HAP-1 (cell line): ENCODE results near the gene NKPD1.

Experiments used
- DNase-seq, 2 experiments: peaks; one replicate each; pipeline ENCODE4 v3.0.0-alpha.2; 2016 to 2020; ENCODE audit warnings: low spot score in 2 of 2
- H3K27me3 ChIP-seq: fragments of 250-450 bp; sonication (Bioruptor Pico); 2 replicates; pipeline ENCODE4 v1.5.1; 2020; ENCODE audit warnings: low read depth, mild to moderate bottlenecking, moderate library complexity
- H3K36me3 ChIP-seq: fragments of 250-450 bp; sonication (Bioruptor Pico); replicated peaks from 2 replicates; pipeline ENCODE4 v1.5.1; 2020; ENCODE audit warnings: mild to moderate bottlenecking
- H3K4me1 ChIP-seq: fragments of 250-450 bp; sonication (Bioruptor Pico); 2 replicates; pipeline ENCODE4 v1.5.1; 2020; ENCODE audit warnings: mild to moderate bottlenecking
- H3K4me3 ChIP-seq: fragments of 250-450 bp; sonication (Bioruptor Pico); 2 replicates; pipeline ENCODE4 v1.5.1; 2020; ENCODE audit warnings: mild to moderate bottlenecking, moderate library complexity
- H3K9me3 ChIP-seq: fragments of 250-450 bp; sonication (Bioruptor Pico); 2 replicates; pipeline ENCODE4 v1.5.1; 2020; ENCODE audit warnings: mild to moderate bottlenecking, moderate library complexity
- in situ Hi-C: fragments of 300-500 bp; cut with MboI; formaldehyde crosslinking; loops from 3 replicates; pipeline ENCODE4 v1.14.3; 2020; ENCODE audit warnings: low sequenced_read_pairs, inconsistent platforms, mixed read lengths

NKPD1 gene

DNA sequence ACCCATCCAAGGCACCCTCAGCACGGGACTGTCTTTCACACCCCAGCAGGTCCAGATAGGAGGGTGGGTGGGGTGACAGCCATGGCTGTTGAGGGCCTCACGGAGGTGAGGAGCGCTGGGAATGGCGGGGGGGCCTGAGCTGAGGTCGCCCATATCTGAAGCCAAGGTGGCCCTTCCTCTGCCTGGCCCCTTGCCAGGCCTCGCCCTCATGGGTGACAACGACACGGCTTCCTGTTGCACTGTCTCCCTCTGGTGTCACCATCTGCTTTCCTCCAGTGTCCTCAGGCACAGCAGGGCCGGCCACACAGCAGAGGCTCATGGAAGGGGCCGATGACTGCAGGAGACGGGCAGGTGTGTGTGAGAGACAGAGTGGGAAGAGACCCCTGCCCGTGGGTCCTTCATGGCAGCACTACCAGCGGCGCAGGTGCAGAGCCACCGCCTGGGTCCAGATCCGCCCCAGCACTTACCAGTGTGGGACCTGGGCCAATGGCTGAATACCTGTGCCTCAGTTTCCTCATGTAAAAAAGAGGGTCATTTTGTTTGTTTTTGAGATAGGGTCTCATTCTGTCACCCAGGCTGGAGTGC is 8.1 kb upstream of the NKPD1 start:
- Histone ChIP-seq H3K36me3 (no peaks in the 10 kb centered on the region), H3K4me1 (peaks cover 5% of the 10 kb centered on the region; the same call in 1 of the 2 replicates), H3K27me3 (no peaks in the 10 kb centered on the region), H3K4me3 (no peak overlapping the region), H3K9me3 (no peaks in the 10 kb centered on the region)
- in situ Hi-C loops: no loop called here
- no peak for DNase-seq

DNA sequence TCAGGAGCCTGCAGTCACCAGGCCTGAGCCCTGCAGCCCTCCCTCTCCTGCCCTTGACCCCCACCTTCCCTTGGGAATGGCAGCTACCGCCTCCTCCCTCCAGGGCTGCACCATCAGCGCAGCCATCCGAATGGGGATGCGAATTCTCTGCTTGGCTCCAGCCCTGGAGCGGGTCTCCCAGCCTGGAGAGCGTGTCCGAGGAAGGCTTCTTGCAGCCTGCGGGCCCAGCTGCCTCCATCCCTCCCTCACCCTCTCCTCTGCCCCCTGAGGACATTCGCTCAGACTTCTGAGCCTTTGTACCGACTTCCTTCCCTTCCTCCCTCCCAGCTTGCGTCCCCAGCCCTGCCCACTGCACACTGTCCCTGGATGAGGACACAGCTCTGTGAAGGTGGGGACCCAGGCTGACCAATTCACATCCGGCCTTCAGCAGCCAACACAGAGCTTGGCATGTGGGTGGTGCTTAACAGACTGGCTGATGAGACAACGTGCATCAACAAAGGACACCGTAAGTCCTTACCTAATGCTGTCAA is 6.0 kb upstream of the NKPD1 start:
- no peak for DNase-seq
- peaks cover 5% of the 10 kb centered on the region; the same call in 1 of the 2 replicates for H3K4me1 ChIP-seq
- in situ Hi-C loops: no loop called here
- H3K4me3 ChIP-seq: no peak overlapping the region
- H3K9me3 ChIP-seq: no peaks in the 10 kb centered on the region
- H3K27me3 ChIP-seq: no peaks in the 10 kb centered on the region
- no peaks in the 10 kb centered on the region for H3K36me3 ChIP-seq

DNA sequence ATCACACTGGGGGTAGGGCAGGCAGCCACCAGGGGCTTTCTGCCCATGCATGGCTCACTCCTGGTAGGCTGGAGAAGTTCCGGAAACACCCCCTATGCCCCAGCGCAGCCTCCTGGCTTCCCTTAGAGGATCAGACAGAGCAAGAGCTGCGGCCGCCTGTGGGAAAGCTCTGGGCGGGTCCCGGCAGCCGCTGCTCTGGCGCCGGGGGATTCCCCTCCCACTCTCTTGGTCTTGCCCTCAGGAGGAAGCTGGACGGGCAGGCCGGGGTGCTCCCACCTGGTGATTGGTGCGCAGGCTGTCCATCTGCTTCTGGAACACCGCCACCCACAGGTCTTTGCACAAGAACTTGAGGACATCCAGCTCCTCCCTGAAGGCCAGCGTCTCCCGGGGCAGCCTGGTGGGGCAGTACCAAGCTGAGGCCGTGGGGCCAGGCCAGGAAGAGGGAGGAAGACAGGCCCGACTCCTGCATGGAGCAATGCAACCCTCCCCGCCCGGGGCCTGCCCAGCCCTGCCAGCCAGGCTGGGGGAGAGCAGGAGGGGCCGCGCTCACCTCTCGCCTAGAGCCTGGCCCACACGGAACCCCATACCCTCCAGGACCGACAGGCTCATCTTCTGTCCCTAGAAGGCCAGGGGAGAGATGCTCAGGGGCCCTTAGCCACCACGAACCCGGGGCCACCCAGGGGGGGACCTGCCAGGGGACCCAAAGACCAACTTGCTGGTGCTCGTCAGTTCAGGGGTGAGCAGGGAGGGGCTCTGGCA is 4.0 kb upstream of the NKPD1 start:
- Histone ChIP-seq H3K27me3 (no peaks in the 10 kb centered on the region), H3K4me3 (no peak overlapping the region), H3K36me3 (no peaks in the 10 kb centered on the region), H3K4me1 (peaks cover 3% of the 10 kb centered on the region; the same call in 1 of the 2 replicates), H3K9me3 (no peaks in the 10 kb centered on the region)
- DNase-seq: peak in 1 of 2 experiments; percentile 75
- in situ Hi-C loops: no loop called here

DNA sequence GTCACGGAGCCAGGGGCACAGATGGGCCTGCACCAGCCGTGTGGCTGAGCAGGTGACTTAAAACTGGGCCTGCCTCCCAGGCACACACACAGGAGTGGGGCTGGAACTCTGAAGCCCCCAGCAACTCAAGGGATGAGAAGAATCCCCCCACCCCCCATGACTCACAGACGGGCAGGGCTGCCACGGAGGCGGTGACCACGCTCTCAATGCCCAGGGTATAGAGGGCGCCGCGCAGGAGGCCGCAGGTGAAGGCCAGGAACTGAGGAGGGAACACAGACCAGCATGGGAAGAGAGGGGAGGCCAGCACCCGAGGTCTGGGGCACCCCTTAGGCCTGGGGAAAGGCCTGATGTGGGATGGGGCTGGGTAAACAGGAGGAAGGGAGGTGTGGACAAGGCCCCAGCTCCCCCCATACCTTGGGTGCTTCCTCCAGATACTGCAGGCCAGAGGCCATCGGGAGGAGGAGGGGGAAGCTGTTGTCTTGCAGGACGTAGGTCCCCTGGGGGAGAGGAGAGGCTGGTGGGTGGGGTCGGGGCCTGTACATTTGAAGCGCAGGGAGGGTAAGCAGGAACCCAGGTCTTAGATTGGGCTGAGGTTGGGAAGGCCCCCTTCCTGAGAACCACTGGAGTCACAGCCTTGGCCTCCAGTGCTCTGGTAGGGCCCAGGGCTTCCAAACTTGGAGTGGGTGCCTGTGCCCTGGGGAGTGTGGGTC is 3.1 kb upstream of the NKPD1 start:
- in situ Hi-C loops: no loop called here
- H3K4me1 ChIP-seq: peaks cover 3% of the 10 kb centered on the region; the same call in 1 of the 2 replicates
- no peaks in the 10 kb centered on the region for H3K36me3 ChIP-seq
- H3K9me3 ChIP-seq: no peaks in the 10 kb centered on the region
- no peak for DNase-seq
- no peaks in the 10 kb centered on the region for H3K27me3 ChIP-seq
- H3K4me3 ChIP-seq: no peak overlapping the region

DNA sequence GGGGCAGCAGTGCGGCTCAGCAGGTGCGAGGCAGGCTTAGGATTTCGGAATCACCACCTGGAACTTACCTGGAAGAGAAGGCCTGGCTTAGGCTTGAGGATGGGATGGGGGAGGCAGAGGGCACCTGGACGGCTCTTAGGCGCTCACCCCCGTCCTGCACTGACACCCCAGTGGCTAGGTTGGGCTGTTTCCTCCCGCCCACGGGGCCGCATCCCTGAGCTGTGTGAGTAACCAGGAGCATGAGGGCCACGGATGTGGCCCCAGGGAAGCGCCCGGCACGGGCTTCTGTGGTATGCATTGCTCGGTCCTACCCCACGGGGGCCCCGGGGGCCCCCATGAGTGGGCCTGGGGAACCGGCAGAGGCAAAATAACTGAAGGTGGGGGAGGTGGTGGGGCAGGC is 2.4 kb upstream of the NKPD1 start:
- Histone ChIP-seq H3K36me3 (no peaks in the 10 kb centered on the region), H3K9me3 (no peaks in the 10 kb centered on the region), H3K4me1 (peaks cover 3% of the 10 kb centered on the region; the same call in 1 of the 2 replicates), H3K4me3 (no peak overlapping the region), H3K27me3 (no peaks in the 10 kb centered on the region)
- in situ Hi-C loops: no loop called here
- no peak for DNase-seq

DNA sequence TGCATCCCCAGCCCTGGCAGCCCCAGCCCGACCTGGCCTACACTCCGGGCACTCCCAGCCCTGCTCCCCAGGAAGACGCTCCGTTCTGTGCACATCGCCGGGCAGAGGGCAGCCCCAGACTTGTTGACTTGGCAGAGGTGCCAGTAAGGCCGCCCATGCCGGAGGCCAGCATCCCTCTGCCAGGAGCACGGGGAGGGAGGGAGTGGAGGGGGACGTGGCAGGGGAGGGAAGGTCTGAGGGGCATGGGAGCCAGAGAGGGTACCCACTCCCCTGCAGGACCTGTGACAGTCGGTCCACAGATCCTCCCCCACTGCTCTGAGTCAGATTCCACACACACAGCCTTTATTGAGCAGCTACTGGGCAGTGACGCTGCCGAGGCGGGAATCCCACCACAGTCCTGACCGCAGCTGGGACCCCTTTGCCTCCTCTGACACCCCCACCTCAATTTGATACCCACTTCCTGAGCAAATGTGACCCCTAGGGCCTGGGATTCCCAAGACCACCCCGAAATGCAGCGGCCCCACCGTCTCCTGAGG is 1.9 kb upstream of the NKPD1 start:
- H3K9me3 ChIP-seq: no peaks in the 10 kb centered on the region
- in situ Hi-C loops: no loop called here
- no peaks in the 10 kb centered on the region for H3K27me3 ChIP-seq
- H3K36me3 ChIP-seq: no peaks in the 10 kb centered on the region
- H3K4me1 ChIP-seq: peaks cover 3% of the 10 kb centered on the region; the same call in 1 of the 2 replicates
- no peak for DNase-seq
- H3K4me3 ChIP-seq: no peak overlapping the region

DNA sequence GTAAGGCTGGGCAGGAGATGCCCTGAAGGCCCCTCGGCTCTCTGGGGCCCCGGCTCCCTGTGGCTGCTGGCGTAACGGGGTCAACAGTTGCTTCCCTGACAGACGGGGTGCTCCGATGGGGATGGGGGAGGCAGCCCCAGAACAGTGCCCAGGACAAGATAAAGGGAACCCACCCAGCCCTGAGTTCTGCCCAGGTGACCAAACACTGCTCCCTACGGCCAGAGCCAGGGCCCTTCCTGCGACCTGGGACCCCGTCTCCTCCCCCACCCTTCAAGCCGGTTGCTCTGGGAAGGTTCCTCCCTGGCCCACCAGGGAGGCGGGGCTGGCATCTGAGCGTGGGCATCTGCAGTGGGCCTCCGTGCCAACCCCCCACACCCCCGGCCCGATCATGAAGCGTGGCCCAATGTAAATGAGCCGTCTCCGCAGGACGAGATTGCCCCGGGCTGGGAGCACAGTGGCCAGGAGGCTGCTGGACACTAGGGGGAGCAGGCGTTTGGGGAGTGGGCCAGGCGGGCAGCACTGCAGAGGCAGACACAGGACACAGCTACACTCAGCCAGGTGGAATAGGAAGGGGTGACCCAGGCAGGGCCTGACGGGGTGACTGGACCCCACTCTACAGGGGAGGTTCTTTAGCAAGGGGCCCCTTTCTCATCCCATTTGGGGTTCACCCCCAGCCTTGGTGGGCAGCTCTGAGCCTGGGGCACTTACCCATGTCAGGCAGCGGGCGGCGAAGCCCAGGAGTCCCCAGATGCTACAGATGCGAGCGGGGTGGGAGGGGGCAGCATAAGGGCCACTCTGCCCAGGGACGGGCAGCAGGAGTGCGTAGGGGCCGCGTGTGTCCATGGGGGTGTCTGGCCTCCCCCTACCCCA is 1.2 kb upstream of the NKPD1 start:
- H3K4me3 ChIP-seq: no peak overlapping the region
- in situ Hi-C loops: no loop called here
- peaks cover 3% of the 10 kb centered on the region; the same call in 1 of the 2 replicates for H3K4me1 ChIP-seq
- H3K9me3 ChIP-seq: no peaks in the 10 kb centered on the region
- H3K27me3 ChIP-seq: no peaks in the 10 kb centered on the region
- no peaks in the 10 kb centered on the region for H3K36me3 ChIP-seq
- peak in 1 of 2 experiments; percentile 68 for DNase-seq

DNA sequence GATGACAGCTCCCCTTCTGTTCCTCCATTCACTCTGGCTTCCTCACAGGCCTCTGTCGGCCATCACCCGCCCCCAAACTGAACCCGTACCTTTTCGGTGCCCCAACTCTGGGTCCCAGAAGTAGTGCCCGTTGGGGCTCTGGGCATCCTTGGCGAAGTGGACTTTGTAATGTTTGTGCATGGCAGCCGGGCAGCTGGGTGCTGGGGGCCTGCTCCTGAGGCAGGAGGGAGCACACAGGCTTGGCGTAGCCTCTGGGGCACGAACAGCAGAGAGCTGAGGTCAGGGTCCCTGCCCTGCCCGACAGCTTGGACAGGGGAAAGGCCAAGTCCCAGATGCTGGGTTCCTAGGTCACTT is 834 bp downstream of the NKPD1 start:
- Histone ChIP-seq H3K36me3 (no peaks in the 10 kb centered on the region), H3K4me3 (no peak overlapping the region), H3K27me3 (no peaks in the 10 kb centered on the region), H3K4me1 (peaks cover 3% of the 10 kb centered on the region; the same call in 1 of the 2 replicates), H3K9me3 (no peaks in the 10 kb centered on the region)
- DNase-seq: no peak
- in situ Hi-C loops: no loop called here

DNA sequence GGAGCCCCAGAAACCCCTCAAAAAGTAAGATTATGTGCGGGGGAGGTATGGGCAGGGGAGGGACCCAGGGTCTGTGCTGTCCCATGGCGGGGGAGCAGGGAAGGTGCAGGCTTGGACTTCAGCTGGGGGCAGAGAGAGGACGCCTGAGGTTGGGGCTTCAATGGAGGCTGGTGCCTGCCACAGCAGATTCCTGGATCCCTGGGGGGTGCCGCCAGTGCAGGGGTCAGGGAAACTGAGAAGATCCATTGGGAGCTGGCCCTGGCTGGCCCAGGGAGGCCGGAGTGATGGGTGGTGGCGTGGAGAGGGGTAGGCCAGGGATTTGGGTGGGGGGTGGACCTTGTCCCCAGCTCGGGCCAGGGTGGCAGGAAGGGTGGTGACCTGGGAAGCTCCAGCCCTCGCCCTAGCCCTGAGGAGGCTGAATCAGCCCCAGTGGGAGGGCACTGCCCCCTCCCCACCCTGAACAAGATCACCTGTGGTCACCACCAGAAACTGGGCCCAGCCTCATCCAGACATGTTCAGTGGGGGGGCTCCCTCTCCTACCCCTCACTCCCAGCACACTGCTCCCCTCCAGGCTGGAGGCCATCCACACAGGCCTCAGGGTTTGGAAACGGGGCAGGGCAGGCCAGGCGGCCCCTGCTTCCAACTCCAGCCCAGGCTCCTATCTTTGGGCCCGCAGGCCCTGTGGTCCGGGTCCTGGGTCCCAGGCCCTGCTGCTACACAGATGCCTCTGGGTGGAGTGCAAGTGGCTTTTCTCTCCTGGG is 1.4 kb downstream of the NKPD1 start:
- Histone ChIP-seq H3K36me3 (no peaks in the 10 kb centered on the region), H3K4me1 (peaks cover 1% of the 10 kb centered on the region; the same call in 1 of the 2 replicates), H3K27me3 (no peaks in the 10 kb centered on the region), H3K4me3 (no peak overlapping the region), H3K9me3 (no peaks in the 10 kb centered on the region)
- in situ Hi-C loops: no loop called here
- no peak for DNase-seq

DNA sequence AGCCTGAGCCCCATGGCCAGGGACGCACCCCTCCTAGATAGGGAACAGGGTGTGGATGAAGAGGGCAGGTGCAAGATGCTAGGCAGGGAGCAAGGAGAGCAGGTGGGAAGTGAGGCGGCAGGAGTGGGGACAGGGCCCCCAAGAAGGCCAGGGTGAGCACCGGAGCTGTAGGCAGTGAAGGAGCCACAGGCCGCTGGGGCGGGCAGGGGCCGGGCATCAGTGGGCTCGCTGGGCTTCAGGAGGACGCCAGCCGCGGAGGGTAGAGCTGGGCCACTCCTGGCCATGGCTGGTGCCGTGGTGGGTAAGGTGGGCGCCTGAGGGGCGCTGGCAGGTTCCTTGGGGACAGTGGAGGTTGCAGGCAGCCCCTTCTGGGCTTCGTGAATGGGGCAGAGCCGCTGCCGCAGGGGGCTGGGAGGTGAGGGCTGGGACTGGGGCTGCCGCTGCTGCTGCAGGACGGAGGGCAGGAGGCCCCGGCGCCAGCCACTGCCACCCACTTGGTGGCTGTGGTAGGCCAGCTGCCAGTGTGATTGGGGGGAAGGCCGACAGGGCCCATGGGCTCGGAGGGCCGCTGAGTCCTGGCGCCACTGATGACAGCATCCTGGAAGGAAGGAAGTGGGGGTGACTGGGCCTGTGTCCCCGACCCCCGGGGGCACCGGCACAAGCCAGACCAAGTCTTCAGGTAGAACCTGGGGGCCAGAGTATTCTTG is 2.1 kb downstream of the NKPD1 start:
- no peaks in the 10 kb centered on the region for H3K27me3 ChIP-seq
- H3K4me3 ChIP-seq: no peak overlapping the region
- H3K4me1 ChIP-seq: peaks cover under 1% of the 10 kb centered on the region; the same call in 1 of the 2 replicates
- in situ Hi-C loops: no loop called here
- H3K36me3 ChIP-seq: no peaks in the 10 kb centered on the region
- H3K9me3 ChIP-seq: no peaks in the 10 kb centered on the region
- no peak for DNase-seq

DNA sequence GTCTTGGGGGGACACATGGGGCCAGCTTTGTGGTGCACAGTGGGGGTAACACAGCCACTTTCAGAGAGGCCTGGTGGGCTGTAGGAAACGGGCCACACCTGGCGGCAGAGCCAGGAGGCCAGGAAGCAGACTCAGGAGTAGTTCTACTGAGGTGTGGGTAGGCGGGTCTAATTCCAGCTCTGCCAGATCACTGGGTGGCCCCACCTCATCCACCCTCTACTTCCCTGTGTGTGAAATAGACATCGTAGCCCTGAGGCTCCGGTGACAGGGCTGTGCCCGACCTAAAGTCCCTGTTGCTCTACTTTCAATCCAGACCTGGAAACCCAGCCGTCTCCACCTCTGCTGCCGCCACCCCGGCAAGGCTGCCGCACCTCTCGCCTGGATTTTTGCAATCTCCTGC is 4.0 kb downstream of the NKPD1 start:
- no peak for DNase-seq
- no peaks in the 10 kb centered on the region for H3K27me3 ChIP-seq
- in situ Hi-C loops: no loop called here
- peaks cover 4% of the 10 kb centered on the region; the same call in 1 of the 2 replicates for H3K4me1 ChIP-seq
- no peak overlapping the region for H3K4me3 ChIP-seq
- H3K9me3 ChIP-seq: no peaks in the 10 kb centered on the region
- H3K36me3 ChIP-seq: no peaks in the 10 kb centered on the region

DNA sequence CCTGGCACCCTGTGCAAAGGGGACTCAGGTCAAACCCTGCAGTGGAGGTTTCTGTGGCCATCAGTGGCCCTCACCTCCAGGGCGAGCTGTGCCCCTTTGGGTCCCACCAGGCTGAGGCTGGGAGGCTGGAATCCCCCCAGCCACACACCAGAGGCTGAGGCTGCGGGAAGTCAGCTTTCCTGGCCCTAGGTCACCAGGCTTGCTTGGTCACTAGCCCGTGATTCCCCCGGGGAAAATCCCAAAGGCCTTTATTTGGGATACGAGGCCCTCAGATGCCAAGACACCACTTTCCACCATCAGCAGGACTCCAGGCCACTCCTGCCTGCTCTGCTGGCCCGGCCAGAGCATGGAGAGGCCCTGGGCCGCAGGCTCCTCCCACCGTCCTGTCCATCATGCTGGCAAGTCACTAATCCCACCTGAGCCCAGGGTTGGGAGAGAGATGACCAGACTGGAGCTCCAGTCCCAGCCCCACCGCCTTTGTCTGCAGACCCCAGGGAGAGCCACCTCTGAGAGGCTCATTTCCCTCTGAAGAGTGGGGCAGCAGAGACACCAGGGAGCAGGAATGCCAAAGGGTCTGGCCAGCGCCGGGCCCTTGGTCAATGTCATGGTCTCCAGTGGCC is 4.7 kb downstream of the NKPD1 start:
- H3K9me3 ChIP-seq: no peaks in the 10 kb centered on the region
- in situ Hi-C loops: no loop called here
- H3K27me3 ChIP-seq: no peaks in the 10 kb centered on the region
- no peaks in the 10 kb centered on the region; the same call in 1 of the 2 replicates for H3K36me3 ChIP-seq
- H3K4me3 ChIP-seq: no peak overlapping the region
- peak in 1 of 2 experiments; percentile 37 for DNase-seq
- peaks cover 4% of the 10 kb centered on the region; the same call in 1 of the 2 replicates for H3K4me1 ChIP-seq
